GM18867 (cell line): ENCODE results near the gene CDK5RAP2.
"Not testable (repeated sequence)": the region's sequence is repeated elsewhere in the genome, so short reads cannot be mapped to it uniquely, and the experiment has no call there.

Source experiments
- ATAC-seq: cut with Tn5 transposase; IDR thresholded peaks from one replicate; pipeline ENCODE4 v1.9.1; 2021; ENCODE audit warnings: mild to moderate bottlenecking, moderate library complexity; ENCODE audit not compliant: unreplicated experiment

The CDK5RAP2 gene

DNA sequence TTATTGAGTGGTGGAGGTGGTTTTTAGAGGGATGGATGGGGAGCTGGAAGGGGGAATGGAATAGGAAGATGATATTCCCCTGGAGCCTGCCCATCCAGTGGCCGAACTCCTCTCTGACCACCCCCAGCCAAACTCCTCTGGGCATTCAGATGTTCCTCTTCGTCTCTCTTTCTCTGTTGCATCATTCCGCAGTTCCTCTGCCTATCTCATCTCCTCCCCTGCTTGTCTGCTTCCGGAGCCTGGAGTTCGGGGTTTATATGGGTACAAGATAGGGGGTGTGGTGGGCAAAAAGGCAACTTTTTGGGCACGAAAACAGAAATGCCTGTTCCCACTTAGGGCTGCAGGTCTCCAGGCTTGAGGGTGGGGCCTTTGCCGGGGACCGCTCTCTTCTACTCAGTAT, 12.2 kb upstream of the CDK5RAP2 start:
- no peak for ATAC-seq

DNA sequence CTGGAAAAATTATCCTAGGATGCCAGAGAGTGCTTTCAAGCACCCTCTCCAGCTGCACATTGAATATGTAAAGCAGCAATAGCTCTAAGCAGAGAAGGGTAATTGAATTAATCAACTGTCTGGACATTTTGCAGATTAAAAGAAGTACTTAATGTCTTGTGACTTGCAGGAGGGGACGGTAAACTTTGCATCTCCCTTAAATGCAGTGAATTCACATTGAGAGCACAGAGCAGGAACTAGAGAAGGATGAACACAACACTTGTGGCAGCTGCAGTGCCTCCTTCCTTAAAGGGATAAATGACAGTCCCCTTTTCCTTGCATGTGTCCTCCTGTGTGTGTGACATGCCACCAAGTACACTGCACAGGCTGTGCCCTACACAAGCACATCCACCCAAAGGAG, 7.4 kb upstream of the CDK5RAP2 start:
- ATAC-seq: no peak

DNA sequence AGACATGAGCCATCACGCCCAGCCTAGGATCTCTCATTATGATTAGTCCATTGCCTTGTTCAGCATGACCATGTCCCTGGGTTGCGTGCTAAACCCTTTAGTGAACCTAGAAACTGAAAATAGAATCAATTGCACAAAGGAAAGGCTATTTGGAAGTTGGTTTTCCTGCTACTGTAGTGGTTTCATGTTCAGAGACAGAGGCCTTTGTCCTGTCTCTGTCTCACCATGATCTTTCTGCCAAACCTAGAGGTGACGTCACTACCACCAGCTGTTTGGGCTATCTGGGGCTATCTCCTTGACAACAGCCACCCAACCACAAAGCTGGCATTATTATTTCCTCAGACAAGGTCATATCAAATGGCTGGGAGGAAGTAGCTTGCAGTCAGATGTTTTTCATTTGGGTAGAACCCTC, 4.0 kb upstream of the CDK5RAP2 start:
- peak; percentile 47 for ATAC-seq

DNA sequence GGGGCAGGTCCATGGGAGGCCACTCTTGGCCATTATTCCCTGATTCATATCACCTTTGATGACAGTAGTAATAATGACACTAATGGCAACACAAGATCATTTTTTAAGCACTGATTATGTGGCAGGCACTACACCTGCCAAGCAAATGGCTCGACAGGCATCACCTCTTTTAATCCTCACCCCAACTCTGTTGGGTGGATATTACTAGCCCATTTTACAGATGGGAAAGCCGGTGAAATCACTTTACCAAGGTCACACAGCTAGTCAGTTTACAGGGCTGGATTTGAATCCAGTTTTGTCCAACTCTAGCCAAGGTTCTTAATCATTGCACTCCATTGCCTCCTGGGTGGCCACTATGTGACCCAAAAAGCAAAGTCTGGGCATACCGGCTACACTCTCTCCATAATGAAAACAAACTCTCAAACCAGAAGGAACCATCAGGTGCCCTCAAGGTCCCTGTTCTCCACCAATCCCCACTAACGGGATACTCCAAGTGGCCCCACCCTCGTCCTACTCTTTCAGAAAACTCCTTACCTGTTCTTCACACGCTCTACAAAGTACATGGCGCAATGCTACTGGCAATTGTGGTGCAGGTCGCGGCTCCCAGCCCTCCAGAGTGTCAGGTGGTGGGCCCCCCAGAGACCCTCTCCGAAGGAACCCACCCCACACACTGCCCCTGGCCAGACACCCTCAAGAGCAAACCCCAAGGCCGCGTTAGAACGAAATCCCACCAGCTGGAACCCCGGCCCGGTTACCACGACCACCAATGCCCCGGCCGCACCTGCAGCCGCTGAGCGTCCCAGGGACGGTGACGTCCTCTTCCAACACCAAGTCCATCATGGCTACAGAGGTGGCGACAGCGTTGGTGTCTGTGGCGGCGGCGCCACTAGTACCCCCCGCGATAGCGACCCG, 572 bp downstream of the CDK5RAP2 start:
- peak; percentile 35 for ATAC-seq

DNA sequence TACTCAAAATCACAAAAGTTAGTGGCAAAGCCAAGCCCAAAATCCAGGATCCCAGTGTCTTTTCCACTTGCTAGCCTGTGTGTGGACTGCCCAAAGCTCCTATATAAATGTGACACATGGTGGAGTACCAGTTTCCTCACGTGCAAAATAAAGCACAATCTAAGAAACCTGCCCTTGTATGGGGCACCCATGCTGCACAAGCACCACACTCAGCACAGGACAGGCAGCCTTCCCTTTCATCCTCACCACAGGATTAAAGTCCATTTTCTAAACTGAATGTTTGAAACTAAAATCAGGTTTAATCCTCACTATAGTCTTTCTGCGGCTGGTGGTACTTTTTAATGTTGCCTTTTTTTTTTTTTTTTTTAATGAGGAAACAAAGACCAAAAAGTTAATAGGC, 5.5 kb downstream of the CDK5RAP2 start:
- no peak for ATAC-seq

DNA sequence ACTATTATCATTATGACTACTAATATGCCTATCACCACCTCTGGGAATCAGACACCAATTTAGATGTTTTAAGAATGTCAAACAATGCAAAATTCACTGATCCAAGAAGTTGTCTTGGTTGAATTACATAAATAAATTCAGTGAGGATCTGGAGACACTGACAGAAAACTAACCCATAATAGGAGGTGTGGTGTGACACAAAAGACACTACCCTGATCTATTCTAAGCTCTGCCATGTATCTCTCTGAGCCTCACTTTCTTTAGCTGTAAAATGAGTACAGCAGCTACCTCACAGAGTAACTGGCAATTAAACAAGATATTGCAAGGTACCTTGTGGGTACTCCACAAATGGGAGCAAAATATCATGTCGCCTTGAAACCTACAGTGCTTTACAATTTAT, 7.5 kb downstream of the CDK5RAP2 start:
- no peak for ATAC-seq

DNA sequence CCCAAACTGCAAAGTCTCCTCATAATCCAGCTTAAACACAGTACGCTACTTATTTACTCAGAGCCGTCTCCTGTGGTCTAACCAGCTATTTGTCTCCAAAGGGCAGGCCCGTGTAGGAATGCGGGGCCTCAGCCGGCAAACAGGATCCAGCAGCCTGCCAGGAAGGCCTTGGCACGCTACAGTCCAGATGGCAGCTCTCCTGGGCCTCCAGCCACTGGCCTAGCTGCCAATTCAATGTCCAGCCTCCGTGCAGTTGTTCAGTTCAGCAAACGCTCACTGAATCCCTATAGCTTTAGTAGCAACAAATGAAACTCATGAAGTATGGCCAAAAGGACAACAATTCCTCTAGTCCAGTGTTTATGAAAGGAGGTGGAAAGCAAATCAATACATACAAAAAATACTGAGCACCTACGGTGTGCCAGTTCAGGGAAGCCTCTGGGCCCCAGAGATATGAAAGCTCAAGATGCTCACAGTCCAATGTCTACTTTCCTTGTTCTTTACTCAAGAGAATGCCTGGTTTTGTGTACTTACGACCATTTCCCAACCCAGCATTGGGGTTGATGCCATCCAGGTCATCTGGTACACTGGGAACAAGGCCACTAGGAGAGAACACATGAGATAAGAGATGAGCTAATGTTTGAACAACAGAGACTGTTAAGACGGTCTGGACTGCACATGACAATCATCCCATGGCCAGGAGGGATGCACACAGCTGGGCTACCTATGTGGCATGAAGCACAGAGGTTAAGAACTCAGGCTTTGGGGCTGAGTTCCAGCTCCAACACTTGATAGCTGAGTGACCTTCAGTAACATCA, 8.3 kb downstream of the CDK5RAP2 start:
- ATAC-seq: no peak

DNA sequence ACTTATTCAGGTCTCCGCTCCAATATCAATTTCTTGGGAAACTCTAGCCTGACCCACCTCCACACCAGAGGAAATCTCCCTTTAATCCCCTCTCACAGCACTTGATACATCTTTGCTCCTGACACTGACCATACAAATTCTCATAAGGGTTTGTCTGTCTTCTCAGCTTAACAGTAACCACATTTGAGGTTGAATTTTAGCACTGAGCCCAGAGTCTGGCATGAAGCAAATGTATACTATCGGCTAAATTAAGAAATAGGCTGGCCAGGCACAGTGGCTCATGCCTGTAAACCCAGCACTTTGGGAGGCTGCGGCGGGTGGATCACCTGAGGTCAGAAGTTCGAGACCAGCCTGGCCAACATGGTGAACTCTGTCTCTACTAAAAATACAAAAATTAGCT, 9.7 kb downstream of the CDK5RAP2 start:
- ATAC-seq: no peak

DNA sequence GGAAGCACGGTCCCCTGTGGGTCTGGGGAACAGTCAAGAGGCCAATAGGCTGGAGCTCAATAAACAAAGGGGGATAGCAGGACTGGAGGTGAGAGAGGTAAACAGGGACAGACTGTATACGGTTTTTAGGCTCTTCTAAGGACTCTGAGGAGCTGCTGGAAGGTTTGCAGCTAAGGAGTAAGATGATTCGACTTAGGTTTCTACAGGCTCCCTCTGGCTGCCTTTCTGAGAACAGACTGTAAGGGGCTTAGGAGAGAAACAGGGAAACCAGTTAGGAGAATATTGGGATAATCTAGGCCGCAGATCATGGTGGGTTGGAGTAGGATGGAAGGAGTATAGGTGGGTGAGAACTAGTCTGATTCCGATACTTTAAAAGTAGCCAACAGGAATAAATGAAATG, 10.4 kb downstream of the CDK5RAP2 start:
- no peak for ATAC-seq

DNA sequence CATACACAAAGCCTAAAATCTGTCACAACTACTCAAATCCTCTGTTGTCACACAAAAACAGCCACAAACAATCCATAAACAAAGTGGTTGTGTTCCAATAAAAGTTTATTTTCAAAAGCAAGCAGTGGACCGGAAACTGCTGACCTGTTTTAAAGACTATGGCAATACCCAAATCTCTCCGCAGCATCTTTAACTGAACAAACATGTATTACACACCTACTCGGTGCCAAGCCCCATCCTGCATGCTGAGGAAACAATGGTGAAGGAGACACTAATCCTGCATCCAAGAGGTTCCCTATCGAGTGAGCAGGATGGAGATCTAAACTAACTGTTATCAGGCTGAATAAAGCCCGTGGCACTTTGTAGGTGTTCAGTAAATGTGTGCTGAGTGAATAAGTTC, 11.2 kb downstream of the CDK5RAP2 start:
- ATAC-seq: no peak

DNA sequence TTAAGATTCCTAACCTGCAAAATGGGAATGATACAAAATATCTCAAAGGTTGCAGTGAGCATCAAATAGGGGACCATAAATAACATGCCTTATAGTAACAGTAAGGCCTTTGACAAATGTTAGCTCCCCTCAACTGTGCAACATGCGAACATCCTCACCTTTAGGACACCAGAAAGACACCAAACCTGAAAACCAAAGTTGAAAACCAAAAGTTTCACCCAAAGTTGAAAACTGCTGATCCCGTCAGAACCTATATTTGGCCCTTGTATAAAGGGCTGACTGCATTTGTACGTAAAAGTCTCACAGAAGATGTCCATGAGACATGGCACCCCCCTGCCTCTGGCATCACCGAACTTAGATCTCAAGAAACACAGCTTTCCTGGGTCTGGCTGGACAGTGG, 12.1 kb downstream of the CDK5RAP2 start:
- no peak for ATAC-seq

DNA sequence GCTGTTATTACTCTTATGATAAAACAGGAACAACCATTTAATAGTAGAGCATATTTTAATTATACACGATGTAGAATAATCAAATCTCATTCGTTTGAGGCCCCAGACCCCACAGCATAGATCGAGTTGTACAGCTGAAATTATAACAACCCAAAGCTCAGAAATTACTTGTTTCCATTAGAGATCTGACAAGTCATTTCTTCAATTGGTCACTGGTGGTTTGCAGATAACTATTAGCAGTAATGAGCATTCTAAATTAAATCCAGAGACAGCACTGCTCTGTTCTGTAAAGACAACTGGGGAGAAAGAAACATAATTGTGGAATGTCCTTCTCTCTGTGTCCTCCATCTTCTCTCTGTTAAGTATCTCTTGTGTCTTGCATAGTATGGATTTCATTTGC, 12.9 kb downstream of the CDK5RAP2 start:
- no peak for ATAC-seq

DNA sequence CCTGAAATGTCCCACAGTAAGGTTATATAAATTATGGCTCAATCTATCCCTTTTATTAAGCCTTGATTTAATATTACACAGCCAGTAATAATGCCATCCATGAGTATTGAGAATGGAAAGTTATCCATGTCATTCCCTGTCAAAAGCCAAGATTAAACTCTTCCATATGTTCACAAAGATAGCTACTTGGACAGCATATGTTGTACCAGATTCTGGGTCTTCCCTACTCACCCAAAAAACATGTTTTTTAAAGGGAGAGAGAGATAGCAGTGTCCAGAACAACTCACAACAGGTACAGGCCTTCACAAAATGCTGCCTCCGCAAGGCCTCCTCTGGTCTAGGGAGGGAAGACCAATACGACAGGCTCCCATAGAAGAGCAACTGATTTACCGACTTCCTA, 15.4 kb downstream of the CDK5RAP2 start:
- ATAC-seq: no peak

DNA sequence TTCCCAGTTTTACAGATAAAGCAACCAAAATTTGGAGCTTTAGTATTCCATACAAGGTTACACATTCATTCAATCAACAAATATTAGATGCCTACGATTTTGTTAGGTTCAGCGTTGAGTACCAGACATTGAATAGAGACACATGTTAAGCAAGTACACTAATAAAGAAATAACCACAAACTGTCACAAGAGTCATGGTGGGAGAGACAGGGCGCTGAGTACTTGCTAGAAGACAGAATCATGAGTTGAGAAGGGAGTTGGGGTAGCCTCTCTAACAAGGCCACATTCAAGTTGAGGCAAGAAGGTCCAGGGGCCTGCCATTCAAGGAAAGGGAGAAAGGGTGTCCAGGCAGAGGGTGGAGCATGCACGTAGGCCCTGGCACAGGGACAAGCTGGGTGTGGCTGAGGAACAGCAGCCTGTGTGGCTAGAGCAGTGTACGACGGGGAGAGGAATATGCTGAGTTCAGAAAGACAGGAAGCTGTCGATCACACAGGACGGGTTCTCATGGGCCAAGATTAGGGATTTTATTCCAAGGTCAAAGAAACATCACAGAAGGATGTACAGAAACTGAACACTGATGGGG, 17.0 kb downstream of the CDK5RAP2 start:
- ATAC-seq: no peak

DNA sequence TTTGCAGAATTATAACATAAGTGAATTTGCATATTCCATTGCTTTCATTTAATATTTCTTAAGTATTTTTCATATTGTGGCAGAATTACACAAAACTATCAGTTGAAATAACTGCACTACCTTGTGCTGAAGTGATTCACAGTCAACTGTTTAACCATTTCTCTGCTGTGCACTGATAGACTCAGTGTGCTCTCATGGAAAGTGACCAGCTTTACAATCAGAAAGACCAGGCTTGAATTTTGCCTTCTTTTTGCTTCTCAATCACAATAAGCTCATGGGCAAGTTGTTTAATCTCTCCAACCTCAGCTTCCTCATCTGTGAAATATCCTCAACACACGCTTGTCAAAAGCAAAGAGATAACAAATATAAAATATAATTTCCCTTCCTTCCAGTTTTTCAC, 18.3 kb downstream of the CDK5RAP2 start:
- ATAC-seq: no peak

DNA sequence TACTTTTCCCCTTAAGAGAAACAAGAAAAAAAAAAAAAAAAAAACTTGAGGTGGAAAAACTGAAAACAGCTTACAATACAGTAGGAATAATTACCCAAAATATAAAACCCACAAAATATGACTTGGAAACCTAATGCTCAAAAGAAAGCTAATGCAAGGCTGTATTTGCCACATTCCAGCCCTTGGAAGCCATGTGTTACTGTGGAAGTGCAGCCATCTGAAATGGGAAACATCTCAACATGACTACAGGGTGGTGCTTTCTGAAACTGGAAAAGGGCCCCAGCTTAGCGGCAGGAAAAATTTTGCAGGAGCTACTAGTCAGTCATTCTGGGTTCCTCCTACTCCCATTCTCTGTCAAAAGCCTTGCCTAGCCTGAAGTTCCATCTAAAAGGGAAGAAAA, 20.4 kb downstream of the CDK5RAP2 start:
- no peak for ATAC-seq

DNA sequence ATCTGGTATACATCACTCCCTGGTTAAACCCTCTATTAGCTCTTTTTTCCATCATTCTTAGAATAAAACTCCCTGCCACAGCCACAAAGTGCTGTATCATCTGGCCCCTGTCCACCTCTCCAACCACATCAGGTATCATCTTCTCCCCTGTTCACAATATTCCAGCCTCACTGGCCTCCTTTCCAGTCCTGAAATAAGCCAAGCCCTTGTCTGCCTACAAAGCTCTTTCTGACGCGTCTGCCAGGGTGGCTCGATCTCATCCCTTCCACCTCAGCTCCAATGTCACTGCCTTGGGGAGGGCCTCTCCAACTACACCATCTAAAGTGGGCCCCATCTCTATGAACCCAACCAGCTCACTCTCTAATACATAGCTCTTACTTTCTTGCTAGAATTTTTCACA, 21.5 kb downstream of the CDK5RAP2 start:
- ATAC-seq: no peak

DNA sequence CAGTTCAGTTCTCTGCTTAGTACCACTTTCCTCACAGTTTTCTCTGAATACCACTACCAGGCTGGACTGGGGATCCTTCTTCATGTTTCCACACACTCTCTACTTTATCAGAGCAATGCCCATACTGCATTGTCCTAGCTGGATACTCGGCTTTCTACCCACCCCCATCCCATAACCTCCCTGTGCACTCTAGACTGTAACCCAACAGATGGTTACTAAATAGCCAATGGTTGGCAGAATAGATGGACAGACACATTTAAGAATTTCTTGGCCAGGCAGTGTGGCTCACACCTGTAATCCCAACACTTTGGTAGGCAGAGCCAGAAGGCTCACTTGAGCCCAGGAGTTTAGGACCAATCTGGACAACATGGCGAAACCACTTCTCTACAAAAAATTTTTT, 22.8 kb downstream of the CDK5RAP2 start:
- no peak for ATAC-seq

DNA sequence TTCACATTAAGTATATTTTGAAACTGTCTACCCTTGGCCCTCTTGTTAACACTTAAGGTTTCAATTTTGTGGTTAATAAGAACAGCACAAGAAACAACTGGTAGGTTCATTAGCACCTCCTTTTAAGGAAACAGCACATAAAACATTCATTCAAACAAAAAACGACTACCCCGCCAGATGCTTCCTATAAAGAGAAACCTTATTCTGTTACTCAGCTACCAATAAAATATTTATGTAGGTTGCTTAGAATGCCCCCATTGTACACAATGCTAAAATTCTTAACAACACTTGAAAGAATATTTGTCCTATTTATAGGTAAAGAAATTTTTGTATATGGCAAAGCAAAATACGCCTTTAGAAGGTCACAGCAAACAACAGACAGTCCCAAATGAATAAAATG, 23.2 kb downstream of the CDK5RAP2 start:
- ATAC-seq: no peak

DNA sequence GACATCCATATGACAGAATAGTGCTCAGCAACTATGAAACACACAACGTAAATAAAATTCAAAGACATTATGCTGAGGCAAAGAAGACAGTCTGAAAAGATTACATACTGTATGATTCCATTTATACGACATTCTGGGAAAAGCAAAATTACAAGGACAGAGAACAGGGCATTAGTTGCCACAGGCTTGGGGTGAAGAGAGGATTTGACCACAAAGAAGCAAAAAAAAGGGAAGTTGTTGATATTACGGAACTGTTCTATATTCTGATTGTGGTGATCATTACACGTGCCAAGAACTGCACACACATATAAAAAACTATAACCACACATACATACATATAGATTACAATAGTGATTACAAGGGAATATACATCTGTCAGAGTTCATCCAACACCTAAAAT, 24.1 kb downstream of the CDK5RAP2 start:
- no peak for ATAC-seq

DNA sequence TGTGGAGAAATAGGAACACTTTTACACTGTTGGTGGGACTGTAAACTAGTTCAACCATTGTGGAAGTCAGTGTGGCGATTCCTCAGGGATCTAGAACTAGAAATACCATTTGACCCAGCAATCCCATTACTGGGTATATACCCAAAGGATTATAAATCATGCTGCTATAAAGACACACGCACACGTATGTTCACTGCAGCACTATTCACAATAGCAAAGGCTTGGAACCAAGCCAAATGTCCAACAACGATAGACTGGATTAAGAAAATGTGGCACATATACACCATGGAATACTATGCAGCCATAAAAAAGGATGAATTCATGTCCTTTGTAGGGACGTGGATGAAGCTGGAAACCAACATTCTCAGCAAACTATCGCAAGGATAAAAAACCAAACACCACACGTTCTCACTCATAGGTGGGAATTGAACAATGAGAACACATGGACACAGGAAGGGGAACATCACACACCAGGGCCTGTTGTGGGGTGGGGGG, 27.7 kb downstream of the CDK5RAP2 start:
- not testable (repeated sequence) for ATAC-seq
